NCI-H1417 treated with DMSO at 0.1 percent for 48 hours (cell line): ENCODE measurements around the gene CCDC12.

Experiments used
- DNase-seq: peaks from one replicate; lab custom pipeline; 2025; lab: John Stamatoyannopoulos, UW

Gene CCDC12

GRCh38 chr3:46890132-46890531, 86.4 kb downstream of the CCDC12 start:
- no peak for DNase-seq

DNA sequence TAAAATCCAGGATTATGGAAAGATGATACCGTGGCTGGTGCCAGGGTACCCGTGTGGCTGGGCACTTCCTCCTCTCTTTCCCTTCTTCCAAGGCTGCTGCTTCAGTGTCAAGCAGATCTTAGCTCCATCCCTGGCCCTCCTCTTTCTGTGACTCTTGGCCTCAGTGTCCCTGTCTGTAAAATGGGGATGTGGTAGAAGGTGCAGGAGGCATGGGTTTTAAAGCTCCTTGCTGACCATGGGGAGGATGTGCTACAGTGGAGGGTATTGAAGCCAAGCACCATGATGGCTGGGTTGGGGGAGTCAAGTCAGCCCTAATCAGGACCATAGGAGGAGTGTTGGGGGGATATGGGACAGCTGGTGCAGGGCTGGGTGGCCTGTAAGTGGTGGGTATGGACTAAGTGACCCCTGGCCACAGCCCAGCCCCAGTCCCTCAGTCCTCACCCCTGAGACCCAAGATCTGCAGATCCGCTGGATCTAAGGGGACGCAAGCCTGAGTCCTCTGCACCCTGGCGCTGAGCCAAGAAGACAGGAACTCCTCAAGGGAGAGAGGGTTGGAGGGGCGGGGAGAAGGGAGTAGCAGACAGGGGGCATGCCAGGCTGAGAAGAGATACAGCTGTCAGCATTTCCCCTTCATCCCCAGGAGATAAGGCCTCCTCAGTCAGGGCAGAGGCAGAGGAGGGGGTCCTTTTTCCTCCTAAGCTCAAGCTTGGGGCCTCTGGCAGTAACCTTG, 87.0 kb downstream of the CCDC12 start:
- no peak for DNase-seq

DNA sequence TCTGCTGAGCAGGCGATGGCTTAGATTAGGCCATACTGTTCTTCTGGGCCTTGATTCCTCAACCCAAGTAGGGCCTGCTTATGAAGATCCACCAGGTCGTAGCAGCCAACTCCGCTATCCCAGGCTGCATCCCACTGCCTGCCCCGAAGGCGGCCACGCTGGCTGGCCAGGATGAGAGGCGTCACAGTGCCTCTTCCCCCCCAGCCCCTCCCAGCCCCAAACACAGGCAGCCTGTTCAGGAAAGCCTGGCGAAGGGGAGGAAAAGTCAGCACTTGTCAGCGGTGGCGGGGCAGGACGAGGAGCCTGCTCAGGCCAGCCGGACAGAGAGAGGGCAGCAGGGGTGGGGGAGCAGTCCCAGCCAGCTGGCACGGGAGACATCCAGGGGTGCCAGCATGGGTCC, 87.8 kb downstream of the CCDC12 start:
- no peak for DNase-seq

- DNase-seq: no peak
Observed at GRCh38 chr3:46887980-46888494, 88.5 kb downstream of the CCDC12 start.

- DNase-seq: no peak
Observed at GRCh38 chr3:46885612-46886011, 90.9 kb downstream of the CCDC12 start.

DNA sequence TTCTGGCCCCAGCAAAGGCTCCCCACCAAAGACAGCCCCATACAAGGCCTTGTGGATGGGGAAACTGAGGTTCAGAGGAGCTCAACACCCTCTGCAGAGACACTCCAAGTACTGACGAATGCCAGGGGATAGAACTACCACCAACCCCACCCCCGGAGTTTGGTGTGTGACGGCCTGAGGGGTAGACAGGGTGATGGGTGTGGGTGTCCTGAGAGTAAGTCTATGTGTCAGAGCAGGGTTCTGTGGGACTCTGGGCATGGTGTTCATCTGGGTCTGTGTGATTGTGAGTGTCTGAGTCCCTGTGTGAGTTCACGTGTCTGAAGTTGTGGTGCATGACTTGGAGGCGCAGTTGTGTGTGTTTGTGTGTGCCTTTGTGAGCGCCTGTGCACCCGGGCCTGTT, 91.6 kb downstream of the CCDC12 start:
- no peak for DNase-seq

DNA sequence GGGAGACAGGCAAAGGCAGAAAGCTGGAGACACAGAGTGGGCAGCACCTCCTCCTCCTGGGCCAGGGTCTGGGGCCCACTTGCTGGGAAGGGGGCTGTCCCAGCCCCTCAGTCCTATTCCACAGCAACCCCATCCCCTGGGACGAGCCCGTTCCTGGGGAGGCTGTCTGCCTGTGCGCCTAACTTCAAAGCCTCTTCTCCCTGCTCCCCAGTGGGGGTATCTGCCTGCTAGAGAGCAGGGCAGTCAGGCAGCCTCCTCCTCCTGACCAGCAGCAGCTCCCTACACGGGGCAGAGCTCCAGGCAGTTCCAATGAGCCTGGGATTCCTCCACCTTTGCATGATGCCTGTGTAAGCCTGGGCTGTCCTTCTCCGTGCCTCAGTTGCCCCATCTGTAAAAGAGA, 92.1 kb downstream of the CCDC12 start:
- DNase-seq: no peak

GRCh38 chr3:46883830-46884185, 92.7 kb downstream of the CCDC12 start:
- no peak for DNase-seq

GRCh38 chr3:46883054-46883829, 93.3 kb downstream of the CCDC12 start:
- no peak for DNase-seq

GRCh38 chr3:46882377-46883053, 94.0 kb downstream of the CCDC12 start:
- DNase-seq: no peak

- DNase-seq: no peak
Observed at GRCh38 chr3:46881596-46882376, 94.8 kb downstream of the CCDC12 start.

GRCh38 chr3:46880884-46881595, 95.5 kb downstream of the CCDC12 start:
- no peak for DNase-seq

DNA sequence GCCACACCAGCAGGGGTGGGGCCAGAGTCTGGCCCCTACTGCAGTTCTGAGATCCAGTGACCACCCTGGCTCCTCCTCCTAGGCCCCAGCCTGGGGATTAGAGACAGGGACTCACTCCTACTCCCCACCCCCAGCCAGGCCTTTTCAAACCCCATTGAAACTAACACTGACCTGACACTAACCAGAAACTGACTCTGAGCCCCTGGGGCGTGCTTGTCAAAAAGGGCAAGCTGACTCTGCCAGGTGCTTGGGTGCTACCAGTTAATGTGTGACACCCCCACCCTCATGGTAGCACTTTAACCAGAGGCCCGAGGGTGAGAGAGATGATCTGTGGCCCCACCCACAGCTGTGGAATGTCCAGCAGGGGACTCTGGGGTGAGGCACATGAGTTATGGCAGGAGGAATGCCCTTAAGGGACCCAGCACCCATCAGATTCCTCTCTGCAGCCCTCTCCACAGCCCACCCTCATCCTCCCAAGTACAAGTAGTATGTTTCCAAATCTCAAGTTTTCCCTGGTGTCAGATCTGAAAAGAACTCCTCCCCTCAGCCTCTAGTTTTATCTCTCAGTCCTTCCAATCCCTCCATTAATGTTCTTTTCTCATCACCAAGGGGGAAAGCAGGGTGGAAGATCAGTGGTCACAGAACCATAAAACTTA, 97.6 kb downstream of the CCDC12 start:
- DNase-seq: no peak

GRCh38 chr3:46877406-46878125, 99.0 kb downstream of the CCDC12 start, which contains the start of gene PTH1R:
TSS of gene PTH1R (plus strand) at chr3:46877721. CDS start at chr3:46883560, 5,839 bp downstream.
- DNase-seq: no peak

DNA sequence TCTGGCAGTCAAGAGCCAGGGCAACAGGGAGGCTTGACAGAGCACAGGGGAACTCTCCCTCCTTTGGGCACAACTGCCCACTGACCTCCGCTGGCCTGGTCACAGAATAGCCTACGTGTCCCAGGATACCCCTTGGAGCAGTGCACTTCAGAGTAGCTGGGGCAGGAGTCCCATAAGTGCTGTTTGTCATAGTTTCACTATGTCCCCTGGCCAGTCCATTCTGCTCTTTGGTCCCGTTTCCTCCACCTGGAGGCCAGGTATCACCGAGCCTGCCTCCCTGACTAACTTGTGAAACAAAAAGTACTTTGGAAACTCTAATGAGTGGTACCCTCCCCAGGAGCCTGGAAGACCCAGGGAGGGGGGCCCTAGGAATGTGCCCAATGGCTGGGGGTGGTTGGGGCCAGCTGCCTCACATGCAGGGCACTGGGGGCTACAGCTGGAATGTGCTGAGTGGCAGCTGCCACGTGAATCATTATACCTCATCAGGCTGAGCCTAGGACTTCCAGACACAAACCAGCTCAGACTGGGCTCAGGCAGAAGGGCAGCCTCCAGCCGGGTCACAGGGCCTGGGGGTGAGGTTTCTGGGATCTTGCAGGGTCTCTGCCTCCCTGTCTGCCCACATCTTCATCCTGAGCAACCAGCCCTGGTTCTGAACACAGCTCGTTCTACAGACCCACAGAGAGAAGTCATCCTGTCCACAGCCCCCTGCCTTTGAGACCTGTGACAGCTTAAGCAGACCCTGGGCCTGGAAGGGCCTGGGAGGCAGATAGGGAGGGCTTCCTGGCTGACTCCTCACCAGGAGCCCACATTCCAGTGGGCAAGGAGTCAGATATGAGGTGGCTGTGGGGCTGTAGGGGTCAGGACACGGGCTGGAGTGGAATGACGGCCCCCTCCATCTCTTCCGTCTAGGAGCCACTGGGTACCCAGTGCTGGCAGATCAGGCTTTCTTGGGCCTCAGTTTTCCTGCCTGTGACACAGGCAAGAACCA, 99.9 kb downstream of the CCDC12 start:
- DNase-seq: no peak

DNA sequence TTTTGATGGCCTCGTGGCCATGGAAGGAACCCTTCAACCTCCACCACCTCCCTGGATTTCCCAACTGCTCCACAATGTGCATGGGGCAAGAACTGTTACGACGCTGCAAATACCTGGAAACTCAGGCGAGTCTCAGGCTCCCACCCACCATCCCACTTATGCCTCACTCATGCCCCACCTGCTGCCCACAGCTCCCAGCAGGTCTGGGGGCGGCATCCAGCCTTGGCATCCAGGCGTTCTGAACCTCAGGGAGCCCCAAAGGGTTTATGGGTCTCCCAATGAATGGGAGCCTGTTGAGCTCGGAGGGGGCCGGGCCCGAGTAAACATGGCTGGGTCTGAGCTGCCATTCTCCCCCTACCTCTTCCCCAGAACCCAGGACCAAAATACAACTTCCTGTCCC, 101.0 kb downstream of the CCDC12 start:
- DNase-seq: no peak

- no peak for DNase-seq
Observed at GRCh38 chr3:46874430-46874829, 102.1 kb downstream of the CCDC12 start.

DNA sequence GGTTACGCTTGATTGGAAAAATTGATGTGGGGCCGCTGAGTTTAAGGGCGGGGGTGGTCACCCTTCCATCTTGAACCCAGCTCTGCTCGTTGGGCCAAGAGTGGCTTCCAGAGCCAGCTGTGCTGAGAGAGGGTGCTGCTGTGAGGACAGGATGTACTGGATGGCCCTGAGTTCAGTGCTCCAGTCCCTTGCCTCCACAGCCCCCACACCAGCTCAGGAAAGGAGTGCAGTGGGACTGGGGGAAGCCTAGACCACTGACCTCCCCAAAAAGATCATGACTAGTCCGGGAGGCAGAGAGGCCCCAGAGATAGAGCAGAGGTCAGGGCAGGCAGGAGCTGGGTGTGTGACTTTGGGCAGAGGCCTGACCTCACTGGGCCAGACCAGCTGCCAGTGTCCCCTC, 103.0 kb downstream of the CCDC12 start:
- DNase-seq: no peak
